Upper lobe of left lung (tissue), 6 donors: ENCODE measurements around the gene SRGAP3. TPM values are rescaled to one million over a fixed set of nuclear protein-coding genes. Genes with fewer than 3 reads are reported as not detected.

ENCODE experiments used
- ATAC-seq, 2 donors: fragments of 200-7000 bp; cut with Tn5 transposase; one replicate each; pipeline ENCODE4 v1.9.1; 2022; ENCODE audit warnings: mild to moderate bottlenecking in 2 of 2, moderate library complexity in 2 of 2; ENCODE audit not compliant: low FRiP score in 2 of 2
- DNase-seq, 2 donors: peaks; one replicate each; pipeline ENCODE4 v3.0.0-alpha.2; 2019 to 2020
- H3K27ac ChIP-seq, 4 donors: fragments of 200-600 bp; sonication (generic); one replicate each; pipeline ENCODE4 v1.5.1; 2016 to 2019
- H3K27me3 ChIP-seq, 4 donors: fragments of 200-600 bp; sonication (generic); one replicate each; pipeline ENCODE4 v1.5.1; 2017 to 2019
- H3K36me3 ChIP-seq, 4 donors: fragments of 200-600 bp; sonication (generic); one replicate each; pipeline ENCODE4 v1.5.1; 2016 to 2019
- H3K4me1 ChIP-seq, 4 donors: fragments of 200-600 bp; sonication (generic); one replicate each; pipeline ENCODE4 v1.5.1; 2018 to 2019
- H3K4me3 ChIP-seq, 4 donors: fragments of 200-600 bp; sonication (generic); one replicate each; pipeline ENCODE4 v1.5.1; 2017 to 2019; ENCODE audit warnings: mild to moderate bottlenecking in 2 of 4, moderate library complexity in 1 of 4
- H3K9me3 ChIP-seq, 4 donors: fragments of 200-600 bp; sonication (generic); one replicate each; pipeline ENCODE4 v1.5.1; 2018 to 2019
- CTCF ChIP-seq, 6 experiments: fragments of 450-650 bp in 4 of 6; fragments of 200-600 bp in 2 of 6; sonication (generic) in 2 of 6; IDR thresholded peaks; one replicate each; pipeline ENCODE4 v1.5.1; 2016 to 2019; ENCODE audit warnings: antibody characterized with exemption in 6 of 6
- EP300 ChIP-seq, 4 donors: sonication (generic); formaldehyde crosslinking; IDR thresholded peaks; one replicate each; pipeline ENCODE4 v1.5.1; 2017; ENCODE audit warnings: antibody characterized with exemption in 4 of 4, control low read depth in 2 of 4
- POLR2A ChIP-seq, 4 donors: fragments of 450-650 bp; IDR thresholded peaks; one replicate each; pipeline ENCODE4 v1.5.1; 2016 to 2017; ENCODE audit warnings: antibody characterized with exemption in 4 of 4, mild to moderate bottlenecking in 2 of 4
- POLR2AphosphoS5 ChIP-seq, 2 donors: sonication (generic); formaldehyde crosslinking; IDR thresholded peaks; one replicate each; pipeline ENCODE4 v1.5.1; 2017; ENCODE audit warnings: antibody characterized with exemption in 2 of 2
- WGBS, 2 donors: methylation state at CpG; one replicate each; pipeline ENCODE4 v1.1.5; 2017 to 2018; 5-methylcytosine and 5-hydroxymethylcytosine counted together
- total RNA-seq, 6 donors: library from RNA; depleted of rRNA in 4 of 6; stranded (reverse); fragments of >200 nt in 4 of 6; gene quantifications; one replicate each; pipeline versions ENCODE4 v1.1.0 to v1.2.1, GENCODE V29; 2016 to 2021
- donor health status: DM: no; HTN: no; CAD: no; lungs with moderate emphysema.
- donor health status: DM: no; HTN: yes; CAD: no; lungs with severe emphysema.

The SRGAP3 gene
- total RNA-seq, 6 donors from 2014 or later = 4.6 to 29.6 (median 11.4) TPM

DNA sequence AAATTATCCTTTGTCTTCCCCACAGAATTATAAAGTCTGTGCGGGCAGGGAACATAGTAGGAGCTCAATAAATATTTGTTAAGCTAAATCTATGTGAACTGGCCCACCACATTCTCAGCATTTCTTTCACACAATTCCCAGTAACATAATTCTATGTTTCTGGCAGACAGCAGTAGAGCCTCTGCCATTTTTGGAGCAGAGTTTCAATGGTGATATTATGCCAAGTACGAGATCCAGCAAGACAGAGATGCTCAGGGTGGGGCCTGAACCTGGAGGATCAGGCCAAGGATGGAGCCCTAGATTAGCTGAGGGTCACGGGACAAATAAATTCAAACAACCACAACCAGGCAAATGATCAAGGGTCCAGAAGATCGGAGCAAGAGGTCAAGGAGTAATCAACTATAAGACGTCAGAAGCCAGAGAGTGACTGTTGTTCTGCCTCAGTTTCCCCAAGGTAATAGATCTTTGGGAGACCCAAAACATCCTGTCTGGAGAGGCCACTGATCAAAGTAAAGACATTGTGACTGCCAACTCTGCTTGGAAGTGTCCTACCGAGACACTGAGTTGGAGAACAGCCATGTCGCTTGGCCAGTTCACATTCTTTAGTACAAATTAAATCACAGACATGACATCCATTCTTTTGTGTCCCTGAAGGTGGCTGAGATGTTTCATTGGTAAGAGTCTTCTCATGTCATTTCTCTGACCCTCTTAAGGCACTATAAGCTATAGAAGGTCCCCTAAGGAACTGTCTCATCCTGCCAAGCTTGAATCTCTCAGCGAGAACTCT is 15.4 kb downstream of the SRGAP3 start:
- no peak for TF ChIP-seq POLR2A (IDR thresholded peaks at IDR 0.05)
- no peak for TF ChIP-seq CTCF (IDR thresholded peaks at IDR 0.05)
- no peak for TF ChIP-seq POLR2AphosphoS5 (IDR thresholded peaks at IDR 0.05)
- TF ChIP-seq EP300 (IDR thresholded peaks at IDR 0.05) = no peak
- no peaks in the 10 kb centered on the region for H3K4me1 ChIP-seq
- no peak for ATAC-seq
- WGBS, 2 donors = 92 to 95% methylated on average over 8 of the region's 8 CpGs
- H3K9me3 ChIP-seq = no peaks in the 10 kb centered on the region
- H3K4me3 ChIP-seq = no peak overlapping the region
- no peaks in the 10 kb centered on the region for H3K27me3 ChIP-seq
- H3K27ac ChIP-seq = no peak overlapping the region
- no peak for DNase-seq
- no peaks in the 10 kb centered on the region for H3K36me3 ChIP-seq

DNA sequence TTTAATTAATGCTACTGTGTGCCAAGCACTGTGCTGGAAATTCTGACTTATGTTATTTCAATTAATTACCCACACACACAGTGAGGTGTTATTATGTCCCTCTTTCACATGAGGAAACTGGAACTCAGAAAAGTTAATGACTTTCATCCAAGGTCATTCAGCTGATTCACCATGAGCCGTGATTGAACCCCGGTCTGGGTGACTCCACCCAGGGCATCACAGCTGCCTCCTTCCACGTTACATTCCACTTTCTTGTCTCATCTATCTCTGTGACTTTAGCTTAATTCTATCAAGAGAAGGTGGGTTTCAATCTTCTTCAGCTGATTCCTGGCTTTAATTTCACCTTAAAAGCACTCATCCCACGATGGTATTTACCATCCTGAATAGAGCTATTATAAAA is 16.3 kb downstream of the SRGAP3 start:
- Histone ChIP-seq H3K9me3 (no peaks in the 10 kb centered on the region), H3K27ac (no peak overlapping the region), H3K4me1 (no peaks in the 10 kb centered on the region), H3K4me3 (no peak overlapping the region), H3K36me3 (no peaks in the 10 kb centered on the region), H3K27me3 (no peaks in the 10 kb centered on the region)
- no peak for DNase-seq
- no peak for ATAC-seq
- TF ChIP-seq POLR2AphosphoS5 (IDR thresholded peaks at IDR 0.05) = no peak
- TF ChIP-seq POLR2A (IDR thresholded peaks at IDR 0.05) = no peak
- TF ChIP-seq EP300 (IDR thresholded peaks at IDR 0.05) = no peak
- TF ChIP-seq CTCF (IDR thresholded peaks at IDR 0.05) = no peak
- 69 to 76% methylated on average over 4 of the region's 4 CpGs for WGBS, 2 donors

- WGBS, 2 donors = 79 to 84% methylated on average over 7 of the region's 7 CpGs
- H3K4me3 ChIP-seq = no peak overlapping the region
- H3K27me3 ChIP-seq = no peaks in the 10 kb centered on the region
- no peaks in the 10 kb centered on the region for H3K9me3 ChIP-seq
- no peaks in the 10 kb centered on the region for H3K36me3 ChIP-seq
- no peak overlapping the region for H3K27ac ChIP-seq
- H3K4me1 ChIP-seq = no peaks in the 10 kb centered on the region
- ATAC-seq = no peak
- TF ChIP-seq POLR2A (IDR thresholded peaks at IDR 0.05) (no peak), CTCF (IDR thresholded peaks at IDR 0.05) (no peak)
- no peak for DNase-seq
These were observed 17.5 kb downstream of the SRGAP3 start for GRCh38 chr3:9231937-9232336.

DNA sequence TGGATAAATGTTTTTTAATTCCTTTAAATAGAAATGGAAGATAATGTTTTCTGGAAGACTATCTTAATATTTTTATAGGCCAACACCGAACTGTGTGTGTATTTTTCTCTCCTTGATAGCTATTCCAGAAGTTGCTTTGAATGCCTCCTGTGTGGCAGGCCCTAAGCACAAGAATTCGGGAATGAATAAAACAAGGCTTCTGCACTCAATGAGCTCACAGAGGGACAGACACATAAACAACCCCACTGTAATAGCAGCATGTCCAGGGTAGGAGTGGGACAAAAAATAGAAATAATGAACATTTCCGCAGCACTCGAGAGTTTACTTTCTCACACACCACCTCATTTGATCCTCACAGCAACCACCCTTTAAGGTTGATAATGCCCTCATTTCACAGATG is 18.0 kb downstream of the SRGAP3 start:
- H3K36me3 ChIP-seq = no peaks in the 10 kb centered on the region
- DNase-seq (no peak), ATAC-seq (no peak)
- no peaks in the 10 kb centered on the region for H3K4me1 ChIP-seq
- no peaks in the 10 kb centered on the region for H3K27me3 ChIP-seq
- WGBS, 2 donors = 70 to 75% methylated on average over 4 of the region's 4 CpGs
- no peak overlapping the region for H3K4me3 ChIP-seq
- no peak for TF ChIP-seq EP300 (IDR thresholded peaks at IDR 0.05)
- no peak for TF ChIP-seq POLR2AphosphoS5 (IDR thresholded peaks at IDR 0.05)
- no peak for TF ChIP-seq POLR2A (IDR thresholded peaks at IDR 0.05)
- TF ChIP-seq CTCF (IDR thresholded peaks at IDR 0.05) = no peak
- H3K9me3 ChIP-seq = no peaks in the 10 kb centered on the region
- no peak overlapping the region for H3K27ac ChIP-seq

GRCh38 chr3:9231006-9231405 is 18.4 kb downstream of the SRGAP3 start:
- ATAC-seq (no peak), DNase-seq (no peak)
- Histone ChIP-seq H3K27me3 (no peaks in the 10 kb centered on the region), H3K4me1 (no peaks in the 10 kb centered on the region), H3K4me3 (no peak overlapping the region), H3K27ac (no peak overlapping the region), H3K36me3 (no peaks in the 10 kb centered on the region), H3K9me3 (no peaks in the 10 kb centered on the region)
- TF ChIP-seq POLR2A (IDR thresholded peaks at IDR 0.05) (no peak), EP300 (IDR thresholded peaks at IDR 0.05) (no peak), CTCF (IDR thresholded peaks at IDR 0.05) (no peak), POLR2AphosphoS5 (IDR thresholded peaks at IDR 0.05) (no peak)
- WGBS, 2 donors = 55 to 61% methylated on average over 6 of the region's 6 CpGs
